ENCODE data around the gene NUDT6.

DNA sequence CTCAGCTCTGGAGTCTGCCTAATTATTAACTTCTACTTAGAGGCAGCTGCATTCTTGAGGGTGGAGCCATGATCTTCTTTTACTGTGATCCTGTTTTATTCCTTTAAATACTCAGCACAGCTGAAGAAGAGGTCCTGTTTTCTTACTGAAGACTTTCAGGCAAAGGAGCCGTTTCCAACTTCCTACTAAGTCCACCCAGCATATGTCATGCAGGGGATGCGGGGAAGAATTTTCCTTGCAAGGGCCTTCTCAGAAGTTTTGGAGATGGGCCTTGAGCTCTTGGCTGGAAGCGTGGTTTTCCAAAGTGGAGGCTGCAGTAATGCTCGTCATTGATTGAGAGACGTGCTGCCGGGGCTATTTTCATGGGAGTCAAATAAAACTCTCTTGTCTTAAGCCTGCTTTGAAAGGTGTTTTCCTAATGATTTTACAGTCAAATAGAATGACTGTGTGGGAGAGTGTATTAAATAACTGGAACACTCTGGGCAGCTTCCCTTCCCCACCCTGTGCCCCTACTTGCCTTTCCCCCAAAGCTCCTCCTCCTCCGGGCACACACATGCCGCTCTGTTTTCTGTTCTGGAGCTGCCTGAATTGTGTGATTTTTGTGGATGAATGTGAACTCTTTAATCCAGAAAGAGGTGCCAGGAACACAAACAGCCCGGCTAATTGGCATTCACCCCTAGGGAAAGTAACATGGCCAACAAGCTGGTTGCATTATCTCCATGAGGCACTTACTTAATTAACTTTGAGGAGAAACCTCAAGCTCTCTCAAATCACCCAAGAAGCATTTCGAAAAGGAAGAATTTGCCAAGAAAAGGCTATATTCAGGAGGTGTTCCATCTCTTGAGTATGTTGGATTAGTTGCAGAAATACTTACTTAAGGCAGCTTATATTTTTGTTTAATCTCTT, 67.7 kb downstream of the NUDT6 start:
- TF ChIP-seq, protein P1, sequence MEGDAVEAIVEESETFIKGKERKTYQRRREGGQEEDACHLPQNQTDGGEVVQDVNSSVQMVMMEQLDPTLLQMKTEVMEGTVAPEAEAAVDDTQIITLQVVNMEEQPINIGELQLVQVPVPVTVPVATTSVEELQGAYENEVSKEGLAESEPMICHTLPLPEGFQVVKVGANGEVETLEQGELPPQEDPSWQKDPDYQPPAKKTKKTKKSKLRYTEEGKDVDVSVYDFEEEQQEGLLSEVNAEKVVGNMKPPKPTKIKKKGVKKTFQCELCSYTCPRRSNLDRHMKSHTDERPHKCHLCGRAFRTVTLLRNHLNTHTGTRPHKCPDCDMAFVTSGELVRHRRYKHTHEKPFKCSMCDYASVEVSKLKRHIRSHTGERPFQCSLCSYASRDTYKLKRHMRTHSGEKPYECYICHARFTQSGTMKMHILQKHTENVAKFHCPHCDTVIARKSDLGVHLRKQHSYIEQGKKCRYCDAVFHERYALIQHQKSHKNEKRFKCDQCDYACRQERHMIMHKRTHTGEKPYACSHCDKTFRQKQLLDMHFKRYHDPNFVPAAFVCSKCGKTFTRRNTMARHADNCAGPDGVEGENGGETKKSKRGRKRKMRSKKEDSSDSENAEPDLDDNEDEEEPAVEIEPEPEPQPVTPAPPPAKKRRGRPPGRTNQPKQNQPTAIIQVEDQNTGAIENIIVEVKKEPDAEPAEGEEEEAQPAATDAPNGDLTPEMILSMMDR (IDR thresholded peaks at IDR 0.05), result no peak
- no peak for TF ChIP-seq POLR2A (IDR thresholded peaks at IDR 0.05)
